Liver (tissue), 3 donors: ENCODE measurements around the gene ZNRF4.

Experiments used
- ATF3 ChIP-seq: IDR thresholded peaks from 2 replicates; pipeline ENCODE4 v1.6.1; 2016; ENCODE audit warnings: antibody characterized with exemption
- CTCF ChIP-seq: fragments of 150-350 bp; IDR thresholded peaks from 2 replicates; pipeline ENCODE4 v1.5.1; 2017; ENCODE audit warnings: improper control_type of control experiment, low read depth, low read length; ENCODE audit not compliant: missing input control
- EGR1 ChIP-seq, 2 donors: IDR thresholded peaks; 2 replicates each; pipeline ENCODE4 v1.6.1; 2016 to 2018; ENCODE audit warnings: antibody characterized with exemption in 2 of 2, low read depth in 2 of 2
- GABPA ChIP-seq, 2 donors: IDR thresholded peaks in 1 of 2; conservative IDR thresholded peaks in 1 of 2; 2 replicates each; pipeline ENCODE4 v1.6.1; 2016; ENCODE audit warnings: antibody characterized with exemption in 2 of 2, mild to moderate bottlenecking in 1 of 2, moderate library complexity in 1 of 2
- HNF4A ChIP-seq, 2 donors: conservative IDR thresholded peaks; 2 replicates each; pipeline ENCODE4 v1.6.1; 2016; ENCODE audit warnings: antibody characterized with exemption in 2 of 2, mild to moderate bottlenecking in 2 of 2
- HNF4G ChIP-seq: IDR thresholded peaks from 2 replicates; pipeline ENCODE4 v1.6.1; 2016; ENCODE audit warnings: antibody characterized with exemption
- JUND ChIP-seq, 2 donors: IDR thresholded peaks; 2 replicates each; pipeline ENCODE4 v1.6.1; 2016; ENCODE audit warnings: antibody characterized with exemption in 2 of 2
- RAD21 ChIP-seq, 2 donors: IDR thresholded peaks; 2 replicates each; pipeline ENCODE4 v1.6.1; 2016; ENCODE audit warnings: antibody characterized with exemption in 2 of 2, mild to moderate bottlenecking in 2 of 2
- REST ChIP-seq: IDR thresholded peaks from 2 replicates; pipeline ENCODE4 v1.6.1; 2016; ENCODE audit warnings: antibody characterized with exemption, mild to moderate bottlenecking
- RXRA ChIP-seq, 2 donors: IDR thresholded peaks; 2 replicates each; pipeline ENCODE4 v1.6.1; 2017 to 2018; ENCODE audit warnings: antibody characterized with exemption in 2 of 2, mild to moderate bottlenecking in 1 of 2
- SP1 ChIP-seq: IDR thresholded peaks from 2 replicates; pipeline ENCODE4 v1.6.1; 2018; ENCODE audit warnings: antibody characterized with exemption, mild to moderate bottlenecking
- TAF1 ChIP-seq: conservative IDR thresholded peaks from 2 replicates; pipeline ENCODE4 v1.6.1; 2016; ENCODE audit warnings: antibody characterized with exemption, mild to moderate bottlenecking
- YY1 ChIP-seq: IDR thresholded peaks from 2 replicates; pipeline ENCODE4 v1.6.1; 2016; ENCODE audit warnings: antibody characterized with exemption, mild to moderate bottlenecking
- donor health status: healthy.
- donor health status: healthy.

GRCh38 chr19:5456841-5457200 lies 1.6 kb downstream of the ZNRF4 start:
- TF ChIP-seq CTCF, result no peak
- no peak for TF ChIP-seq GABPA (IDR thresholded peaks at IDR 0.05 in 1 of 2, conservative IDR thresholded peaks at IDR 0.05 in 1 of 2)
- TF ChIP-seq RAD21 (IDR thresholded peaks at IDR 0.05), result no peak
- TF ChIP-seq SP1, result no peak
- no peak for TF ChIP-seq YY1
- no peak for TF ChIP-seq TAF1
- no peak for TF ChIP-seq REST
- TF ChIP-seq HNF4G, result no peak
- TF ChIP-seq RXRA (IDR thresholded peaks at IDR 0.05), result no peak
- TF ChIP-seq EGR1 (IDR thresholded peaks at IDR 0.05; ENCODE audit: low read depth in 2 of 2), result no peak
- no peak for TF ChIP-seq ATF3
- TF ChIP-seq HNF4A (conservative IDR thresholded peaks at IDR 0.05), result no peak
- no peak for TF ChIP-seq JUND (IDR thresholded peaks at IDR 0.05)
